Body of pancreas (tissue), 4 donors: Measurements from ENCODE around the gene CD300LF. TPM values are rescaled to one million over a fixed set of nuclear protein-coding genes. Genes with fewer than 3 reads are reported as not detected.

Experiments
- ATAC-seq: fragments of 150-250 bp; one replicate; pipeline ENCODE4 v1.9.1; 2016
- DNase-seq, 4 donors: peaks; one replicate each; pipeline ENCODE4 v3.0.0-alpha.2; 2019
- H3K27ac ChIP-seq, 4 donors: fragments of 200-600 bp; sonication (generic); 1 replicate in 3 of 4; 2 replicates in 1 of 4; pipeline versions ENCODE4 v1.5.1 to v1.6.1; 2016 to 2019; ENCODE audit warnings: mild to moderate bottlenecking in 1 of 4, mixed read lengths in 1 of 4, moderate library complexity in 1 of 4
- H3K27me3 ChIP-seq, 2 donors: fragments of 200-600 bp; sonication (generic); one replicate each; pipeline ENCODE4 v1.6.0; 2016; ENCODE audit warnings: mild to moderate bottlenecking in 1 of 2
- H3K36me3 ChIP-seq, 2 donors: fragments of 200-600 bp; sonication (generic); replicated peaks in 1 of 2; 2 replicates each; pipeline ENCODE4 v1.5.1; 2016; ENCODE audit warnings: low read depth in 2 of 2; ENCODE audit not compliant: insufficient read depth in 1 of 2
- H3K4me1 ChIP-seq: fragments of 200-600 bp; sonication (generic); one replicate; pipeline ENCODE4 v1.6.0; 2016
- H3K4me3 ChIP-seq, 2 donors: fragments of 200-600 bp; sonication (generic); 1 replicate in 1 of 2; 2 replicates in 1 of 2; pipeline ENCODE4 v1.5.1; 2016 to 2019
- H3K9me3 ChIP-seq, 3 donors: fragments of 200-600 bp; sonication (generic); 1 replicate in 2 of 3; 2 replicates in 1 of 3; pipeline ENCODE4 v1.5.1; 2016
- CTCF ChIP-seq, 7 experiments: fragments of 450-650 bp in 4 of 7; fragments of 200-600 bp in 3 of 7; sonication (generic) in 3 of 7; IDR thresholded peaks; one replicate each; pipeline ENCODE4 v1.5.1; 2016 to 2019; ENCODE audit warnings: antibody characterized with exemption in 7 of 7
- POLR2A ChIP-seq, 3 donors: fragments of 450-650 bp; IDR thresholded peaks; one replicate each; pipeline ENCODE4 v1.6.1; 2016; ENCODE audit warnings: antibody characterized with exemption in 3 of 3, mild to moderate bottlenecking in 2 of 3
- WGBS, 2 donors: methylation state at CpG; one replicate each; pipeline ENCODE4 v1.1.5; 2017; 5-methylcytosine and 5-hydroxymethylcytosine counted together
- intact Hi-C: fragments of 100-400 bp; cut with DNase I; formaldehyde crosslinking; loops from one replicate; pipeline ENCODE4 v1.15.1; 2023
- total RNA-seq, 2 donors: library from RNA; depleted of rRNA; stranded (reverse); fragments of >200 nt; gene quantifications; one replicate each; pipeline ENCODE4 v1.1.0, GENCODE V29; 2016

CD300LF gene
- total RNA-seq, 2 donors from 2014 or later = not detected

- WGBS, 2 donors = 0 to 8% methylated on average over 5 to 13 of the region's 13 CpGs
- intact Hi-C loops = no loop called here
- H3K36me3 ChIP-seq = no peaks in the 10 kb centered on the region
- DNase-seq (peak; percentile 93 to 98 (median 98)), ATAC-seq (peak; percentile 83)
- no peaks in the 10 kb centered on the region for H3K9me3 ChIP-seq
- peaks cover 64% of the 10 kb centered on the region for H3K4me1 ChIP-seq
- no peaks in the 10 kb centered on the region for H3K27me3 ChIP-seq
- peak; percentile 94 to 97 (median 97) for TF ChIP-seq POLR2A (IDR thresholded peaks at IDR 0.05)
- peak in 3 of 7 experiments; percentile 15 to 24 (median 21) for TF ChIP-seq CTCF (IDR thresholded peaks at IDR 0.05)
- peak overlapping the region in 1 of 2 donors; percentile 99 for H3K4me3 ChIP-seq
- peak overlapping the region; percentile 95 to 97 (median 96) for H3K27ac ChIP-seq
Measured at GRCh38 chr17:74750327-74751069, 37.8 kb upstream of the CD300LF start.

- intact Hi-C loops = no loop called here
Measured at GRCh38 chr17:74750039-74750326, 37.3 kb upstream of the CD300LF start.

GRCh38 chr17:74749279-74750038 lies 36.7 kb upstream of the CD300LF start:
- peak in 3 of 4 donors; percentile 45 to 53 (median 52) for DNase-seq
- Histone ChIP-seq H3K36me3 (no peaks in the 10 kb centered on the region), H3K27me3 (no peaks in the 10 kb centered on the region), H3K9me3 (no peaks in the 10 kb centered on the region), H3K4me3 (peak overlapping the region; percentile 89 to 99), H3K4me1 (peaks cover 64% of the 10 kb centered on the region), H3K27ac (peak overlapping the region; percentile 95 to 97 (median 96))
- WGBS, 2 donors = 0 to 8% methylated on average over 6 to 40 of the region's 46 CpGs
- TF ChIP-seq POLR2A (IDR thresholded peaks at IDR 0.05) = no peak
- no peak for TF ChIP-seq CTCF (IDR thresholded peaks at IDR 0.05)
- intact Hi-C loops = no loop called here
- ATAC-seq = no peak

More at GRCh38 chr17:74750039-74750326, 37.3 kb upstream of the CD300LF start:
- peak overlapping the region in 1 of 2 donors; percentile 99 for H3K4me3 ChIP-seq
- peaks cover 65% of the 10 kb centered on the region for H3K4me1 ChIP-seq
- no peak for DNase-seq
- no peak for ATAC-seq
- WGBS, 2 donors = 3 to 6% methylated on average over 6 of the region's 6 CpGs
- peak overlapping the region; percentile 95 to 97 (median 96) for H3K27ac ChIP-seq
- no peaks in the 10 kb centered on the region for H3K9me3 ChIP-seq
- H3K36me3 ChIP-seq = no peaks in the 10 kb centered on the region
- no peaks in the 10 kb centered on the region for H3K27me3 ChIP-seq
- peak in 1 of 3 donors; percentile 6 for TF ChIP-seq POLR2A (IDR thresholded peaks at IDR 0.05)
- TF ChIP-seq CTCF (IDR thresholded peaks at IDR 0.05) = no peak

- TF ChIP-seq CTCF (IDR thresholded peaks at IDR 0.05) (peak in 5 of 7 experiments; percentile 12 to 37 (median 33)), POLR2A (IDR thresholded peaks at IDR 0.05) (peak; percentile 99 to 100 (median 99))
- WGBS, 2 donors = 0% methylated on average over 66 of the region's 90 CpGs; no CpG with 5 or more reads in 1 of the 2 donors
- Histone ChIP-seq H3K27me3 (no peaks in the 10 kb centered on the region), H3K27ac (peak within 1 kb of the TSS; percentile 95 to 97 (median 96)), H3K9me3 (no peaks in the 10 kb centered on the region), H3K4me1 (peaks cover 58% of the 10 kb centered on the region), H3K36me3 (no peaks in the 10 kb centered on the region), H3K4me3 (peak within 1 kb of the TSS; percentile 89 to 99)
- DNase-seq = peak; percentile 95 to 97 (median 96)
- peak; percentile 79 for ATAC-seq
- intact Hi-C loops = no loop called here
Measured at GRCh38 chr17:74748529-74749278, 36.0 kb upstream of the CD300LF start, which contains the start of gene NHERF1. TSS of gene NHERF1 (plus strand) at chr17:74748628. CDS start at chr17:74748847, 219 bp downstream.
